Neural cell (in vitro differentiated cells): Measurements from ENCODE around the gene APCDD1. TPM values are rescaled to one million over a fixed set of nuclear protein-coding genes. Genes with fewer than 3 reads are reported as not detected.

Source experiments
- H2AFZ ChIP-seq: fragments of 200-600, 300-800 bp; sonication (generic), shearing (Covaris generic); 2 replicates; pipeline ENCODE4 v1.6.0; 2014; ENCODE audit warnings: low read depth, mild to moderate bottlenecking, antibody characterized with exemption, low read length, moderate library complexity
- H3F3A ChIP-seq: fragments of 200-600 bp; shearing (Covaris generic); 2 replicates; pipeline ENCODE4 v1.6.1; 2016; ENCODE audit warnings: mild to moderate bottlenecking, moderate library complexity, mixed read lengths, antibody characterized with exemption, low read length; ENCODE audit not compliant: insufficient read depth, poor library complexity, severe bottlenecking
- H3K27ac ChIP-seq: fragments of 200-600, 300-800 bp; sonication (generic), shearing (Covaris generic); 2 replicates; pipeline ENCODE4 v1.5.1; 2014; ENCODE audit warnings: mild to moderate bottlenecking, low read length, moderate library complexity
- H3K27me3 ChIP-seq: fragments of 300-800, 200-600 bp; sonication (generic), shearing (Covaris generic); 2 replicates; pipeline ENCODE4 v1.6.0; 2014; ENCODE audit warnings: mild to moderate bottlenecking, low read depth, low read length, moderate library complexity; ENCODE audit not compliant: insufficient read depth
- H3K36me3 ChIP-seq: fragments of 300-800, 200-600 bp; sonication (generic), shearing (Covaris generic); 2 replicates; pipeline ENCODE4 v1.5.1; 2014; ENCODE audit warnings: mild to moderate bottlenecking, antibody characterized with exemption, low read length, moderate library complexity; ENCODE audit not compliant: insufficient read depth
- H3K4me2 ChIP-seq: fragments of 300-800, 200-600 bp; sonication (generic), shearing (Covaris generic); 2 replicates; pipeline ENCODE4 v1.6.0; 2014; ENCODE audit warnings: mild to moderate bottlenecking, low read length
- H3K4me3 ChIP-seq: fragments of 300-800, 200-600 bp; sonication (generic), shearing (Covaris generic); 2 replicates; pipeline ENCODE4 v1.5.1; 2014; ENCODE audit warnings: mild to moderate bottlenecking, low read length, moderate library complexity
- H3K79me2 ChIP-seq: fragments of 200-600 bp; shearing (Covaris generic); replicated peaks from 2 replicates; pipeline ENCODE4 v1.6.0; 2014; ENCODE audit warnings: mild to moderate bottlenecking, low read length, moderate library complexity; ENCODE audit not compliant: insufficient read depth
- H3K9ac ChIP-seq: fragments of 300-800, 200-600 bp; sonication (generic), shearing (Covaris generic); 2 replicates; pipeline ENCODE4 v1.6.1; 2016; ENCODE audit warnings: mild to moderate bottlenecking, low read length, mixed read lengths
- H3K9me2 ChIP-seq: fragments of 200-600 bp; shearing (Covaris generic); 2 replicates; pipeline ENCODE4 v1.6.1; 2016; ENCODE audit warnings: mild to moderate bottlenecking, low read length, mixed read lengths; ENCODE audit not compliant: insufficient read depth
- H3K9me3 ChIP-seq: fragments of 200-600, 300-800 bp; sonication (generic), shearing (Covaris generic); 2 replicates; pipeline ENCODE4 v1.6.1; 2016; ENCODE audit warnings: mild to moderate bottlenecking, mixed run types, low read length, moderate library complexity, mixed read lengths
- H4K20me1 ChIP-seq: fragments of 200-600 bp; shearing (Covaris generic); 2 replicates; pipeline ENCODE4 v1.6.1; 2016; ENCODE audit warnings: mild to moderate bottlenecking, mixed run types; ENCODE audit not compliant: insufficient read depth
- EP300 ChIP-seq: fragments of 450-650 bp; conservative IDR thresholded peaks from 2 replicates; pipeline ENCODE4 v1.6.1; 2014; ENCODE audit warnings: antibody characterized with exemption, mild to moderate bottlenecking, moderate library complexity; ENCODE audit not compliant: poor library complexity, severe bottlenecking
- EZH2 ChIP-seq: fragments of 200-600, 300-800 bp; shearing (Covaris generic), sonication (generic); IDR thresholded peaks from 2 replicates; pipeline ENCODE4 v1.6.1; 2014; ENCODE audit warnings: antibody characterized with exemption, low read length, borderline replicate concordance, mild to moderate bottlenecking; ENCODE audit not compliant: insufficient read depth, poor library complexity, severe bottlenecking
- MXI1 ChIP-seq: fragments of 450-650 bp; conservative IDR thresholded peaks from 2 replicates; pipeline ENCODE4 v1.6.1; 2014; ENCODE audit warnings: antibody characterized with exemption, mild to moderate bottlenecking; ENCODE audit not compliant: poor library complexity, severe bottlenecking
- POLR2AphosphoS5 ChIP-seq: IDR thresholded peaks from 2 replicates; pipeline ENCODE4 v1.6.1; 2012
- RAD21 ChIP-seq: fragments of 450-650 bp; conservative IDR thresholded peaks from 2 replicates; pipeline ENCODE4 v1.6.1; 2014; ENCODE audit warnings: antibody characterized with exemption, mild to moderate bottlenecking, moderate library complexity
- REST ChIP-seq: IDR thresholded peaks from 2 replicates; pipeline ENCODE4 v1.6.1; 2012; ENCODE audit warnings: borderline replicate concordance
- SMC3 ChIP-seq: fragments of 450-650 bp; conservative IDR thresholded peaks from 2 replicates; pipeline ENCODE4 v1.6.1; 2014; ENCODE audit warnings: antibody characterized with exemption, mild to moderate bottlenecking, moderate library complexity; ENCODE audit not compliant: poor library complexity
- TAF1 ChIP-seq: IDR thresholded peaks from 2 replicates; pipeline ENCODE4 v1.6.1; 2012; ENCODE audit warnings: low read depth
- polyA plus RNA-seq: library from polyadenylated mRNA; depleted of rRNA; stranded (reverse); fragments of >200 nt; gene quantifications from 2 replicates; pipeline ENCODE4 v1.2.3, GENCODE V29; 2014
- TF ChIP-seq, protein P1 (sequence below): fragments of 450-650 bp; IDR thresholded peaks from 2 replicates; pipeline ENCODE4 v1.5.1; 2014; ENCODE audit warnings: antibody characterized with exemption, mild to moderate bottlenecking, moderate library complexity; ENCODE audit not compliant: poor library complexity, severe bottlenecking

Gene APCDD1
- polyA plus RNA-seq, 1 donor from 2014 or later: 0.58 TPM

- no peaks in the 10 kb centered on the region for H3K79me2 ChIP-seq
- H3K9ac ChIP-seq: no peak overlapping the region
- H4K20me1 ChIP-seq: no peaks in the 10 kb centered on the region
- H3K4me2 ChIP-seq: no peak overlapping the region
- no peak overlapping the region for H3K27ac ChIP-seq
- H3K27me3 ChIP-seq: no peaks in the 10 kb centered on the region
- H3F3A ChIP-seq: no peaks in the 10 kb centered on the region
- no peaks in the 10 kb centered on the region for H3K9me3 ChIP-seq
- no peak overlapping the region for H3K4me3 ChIP-seq
- no peaks in the 10 kb centered on the region for H3K9me2 ChIP-seq
- H2AFZ ChIP-seq: no peak overlapping the region
- H3K36me3 ChIP-seq: no peaks in the 10 kb centered on the region
- no peak for TF ChIP-seq RAD21
- TF ChIP-seq TAF1: no peak
- TF ChIP-seq EP300: no peak
- no peak for TF ChIP-seq REST
- TF ChIP-seq, protein P1, sequence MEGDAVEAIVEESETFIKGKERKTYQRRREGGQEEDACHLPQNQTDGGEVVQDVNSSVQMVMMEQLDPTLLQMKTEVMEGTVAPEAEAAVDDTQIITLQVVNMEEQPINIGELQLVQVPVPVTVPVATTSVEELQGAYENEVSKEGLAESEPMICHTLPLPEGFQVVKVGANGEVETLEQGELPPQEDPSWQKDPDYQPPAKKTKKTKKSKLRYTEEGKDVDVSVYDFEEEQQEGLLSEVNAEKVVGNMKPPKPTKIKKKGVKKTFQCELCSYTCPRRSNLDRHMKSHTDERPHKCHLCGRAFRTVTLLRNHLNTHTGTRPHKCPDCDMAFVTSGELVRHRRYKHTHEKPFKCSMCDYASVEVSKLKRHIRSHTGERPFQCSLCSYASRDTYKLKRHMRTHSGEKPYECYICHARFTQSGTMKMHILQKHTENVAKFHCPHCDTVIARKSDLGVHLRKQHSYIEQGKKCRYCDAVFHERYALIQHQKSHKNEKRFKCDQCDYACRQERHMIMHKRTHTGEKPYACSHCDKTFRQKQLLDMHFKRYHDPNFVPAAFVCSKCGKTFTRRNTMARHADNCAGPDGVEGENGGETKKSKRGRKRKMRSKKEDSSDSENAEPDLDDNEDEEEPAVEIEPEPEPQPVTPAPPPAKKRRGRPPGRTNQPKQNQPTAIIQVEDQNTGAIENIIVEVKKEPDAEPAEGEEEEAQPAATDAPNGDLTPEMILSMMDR: no peak
- no peak for TF ChIP-seq POLR2AphosphoS5
- TF ChIP-seq MXI1: no peak
- TF ChIP-seq SMC3: no peak
- TF ChIP-seq EZH2: no peak
These were observed 35.6 kb upstream of the APCDD1 start for GRCh38 chr18:10418836-10419235.

GRCh38 chr18:10419420-10420103 is 34.9 kb upstream of the APCDD1 start:
- Histone ChIP-seq H3K9me3 (no peaks in the 10 kb centered on the region), H4K20me1 (no peaks in the 10 kb centered on the region), H3K27me3 (no peaks in the 10 kb centered on the region), H3K9ac (no peak overlapping the region), H3K9me2 (no peaks in the 10 kb centered on the region), H3K4me3 (no peak overlapping the region), H3K36me3 (no peaks in the 10 kb centered on the region), H3K4me2 (no peak overlapping the region), H3K27ac (no peak overlapping the region), H2AFZ (no peak overlapping the region), H3F3A (no peaks in the 10 kb centered on the region), H3K79me2 (no peaks in the 10 kb centered on the region)
- no peak for TF ChIP-seq EP300
- no peak for TF ChIP-seq MXI1
- no peak for TF ChIP-seq SMC3
- no peak for TF ChIP-seq TAF1
- TF ChIP-seq, protein P1: no peak
- no peak for TF ChIP-seq EZH2
- TF ChIP-seq RAD21: no peak
- TF ChIP-seq REST: no peak
- TF ChIP-seq POLR2AphosphoS5: no peak
